ENCODE results near the gene HOXB6.

The HOXB6 gene

GRCh38 chr17:48568499-48569239, 36.1 kb downstream of the HOXB6 start:
- DNase-seq = no peak

GRCh38 chr17:48567646-48568354, 37.0 kb downstream of the HOXB6 start:
- DNase-seq = no peak

- no peak for DNase-seq
Measured at GRCh38 chr17:48567209-48567608, 37.6 kb downstream of the HOXB6 start.

- no peak for DNase-seq
Measured at GRCh38 chr17:48566717-48567116, 38.1 kb downstream of the HOXB6 start.

GRCh38 chr17:48565925-48566710, 38.7 kb downstream of the HOXB6 start:
- no peak for DNase-seq

- no peak for DNase-seq
Measured at GRCh38 chr17:48565022-48565554, 39.7 kb downstream of the HOXB6 start.

- DNase-seq = no peak
Measured at GRCh38 chr17:48564188-48565021, 40.4 kb downstream of the HOXB6 start.

- no peak for DNase-seq
Measured at GRCh38 chr17:48563867-48564187, 41.0 kb downstream of the HOXB6 start.

- DNase-seq = no peak
Measured at GRCh38 chr17:48563385-48563838, 41.4 kb downstream of the HOXB6 start.

- DNase-seq = no peak
Measured at GRCh38 chr17:48562934-48563333, 41.9 kb downstream of the HOXB6 start.

- no peak for DNase-seq
Measured at GRCh38 chr17:48561884-48562810, 42.6 kb downstream of the HOXB6 start.

- DNase-seq = no peak
Measured at GRCh38 chr17:48559840-48560817, 44.7 kb downstream of the HOXB6 start.

GRCh38 chr17:48559122-48559839, 45.5 kb downstream of the HOXB6 start:
- no peak for DNase-seq

- no peak for DNase-seq
Measured at GRCh38 chr17:48558831-48559121, 46.0 kb downstream of the HOXB6 start.

GRCh38 chr17:48558057-48558830, 46.5 kb downstream of the HOXB6 start:
- DNase-seq = no peak

GRCh38 chr17:48556576-48557401, 48.0 kb downstream of the HOXB6 start:
- DNase-seq = no peak

Data from anterior cingulate cortex (tissue), 58 donors.